SK-N-SH (cell line): ENCODE data around the gene CNGA4. TPM values are rescaled to one million over a fixed set of nuclear protein-coding genes. Genes with fewer than 3 reads are reported as not detected.

Source experiments
- CTCF ChIA-PET: fragments of 300-600, 350-600 bp; formaldehyde crosslinking; extraction: SDS; loops from one replicate; lab custom pipeline; 2021; lab: Yijun Ruan, JAX
- POLR2A ChIA-PET: fragments of 350-600 bp; sonication (Branson Sonifier 250); formaldehyde crosslinking; extraction: SDS; loops from one replicate; lab custom pipeline; 2020; ENCODE audit warnings: antibody characterized with exemption, inconsistent platforms; lab: Yijun Ruan, JAX
- DNase-seq: peaks from one replicate; pipeline ENCODE4 v3.0.0; 2012
- H2AFZ ChIP-seq: fragments of 200-600 bp; sonication (generic); 2 replicates; pipeline ENCODE4 v1.8.1; 2016; ENCODE audit warnings: antibody characterized with exemption, mild to moderate bottlenecking, low read depth
- H3F3A ChIP-seq: fragments of 200-600 bp; sonication (generic); replicated peaks from 2 replicates; pipeline ENCODE3; 2016; ENCODE audit warnings: antibody characterized with exemption, mild to moderate bottlenecking; ENCODE audit not compliant: insufficient read depth
- H3K27ac ChIP-seq, 2 experiments: fragments of 200-500 bp in 1 of 2; fragments of 200-600 bp in 1 of 2; sonication (Bioruptor generic) in 1 of 2; sonication (generic), shearing (Covaris generic) in 1 of 2; 2 replicates each; pipeline versions ENCODE4 v1.5.1 to v1.6.1; 2014 to 2016; ENCODE audit warnings: low read depth in 2 of 2, inconsistent platforms in 1 of 2, low read length in 1 of 2, mild to moderate bottlenecking in 1 of 2, mixed read lengths in 1 of 2
- H3K27me3 ChIP-seq: fragments of 200-600 bp; sonication (generic), shearing (Covaris generic); 2 replicates; pipeline ENCODE4 v1.6.1; 2016; ENCODE audit warnings: mixed run types; ENCODE audit not compliant: insufficient read depth
- H3K36me3 ChIP-seq, 2 experiments: fragments of 200-500 bp in 1 of 2; fragments of 200-600 bp in 1 of 2; sonication (Bioruptor generic) in 1 of 2; sonication (generic) in 1 of 2; replicated peaks in 1 of 2; 2 replicates each; pipeline versions ENCODE3 to v1.5.1; 2014 to 2016; ENCODE audit warnings: low read length in 1 of 2, mild to moderate bottlenecking in 1 of 2; ENCODE audit not compliant: insufficient read depth in 2 of 2, control insufficient read depth in 1 of 2
- H3K4me1 ChIP-seq, 2 experiments: fragments of 200-500 bp in 1 of 2; fragments of 200-600 bp in 1 of 2; sonication (Bioruptor generic) in 1 of 2; sonication (generic), shearing (Covaris generic) in 1 of 2; 2 replicates each; pipeline versions ENCODE4 v1.5.1 to v1.6.1; 2014 to 2016; ENCODE audit warnings: low read depth in 1 of 2, low read length in 1 of 2, mixed run types in 1 of 2; ENCODE audit not compliant: insufficient read depth in 2 of 2, control insufficient read depth in 1 of 2
- H3K4me2 ChIP-seq: fragments of 200-600 bp; sonication (generic), shearing (Covaris generic); 2 replicates; pipeline ENCODE4 v1.6.1; 2017; ENCODE audit warnings: mixed run types
- H3K4me3 ChIP-seq, 2 experiments: fragments of 200-500 bp in 1 of 2; fragments of 200-600 bp in 1 of 2; sonication (Bioruptor generic) in 1 of 2; sonication (generic), shearing (Covaris generic) in 1 of 2; 2 replicates each; pipeline versions ENCODE4 v1.5.1 to v1.8.1; 2014 to 2016; ENCODE audit warnings: low read depth in 2 of 2, inconsistent platforms in 1 of 2, low read length in 1 of 2, mild to moderate bottlenecking in 1 of 2, mixed read lengths in 1 of 2, moderate library complexity in 1 of 2
- H3K79me2 ChIP-seq: fragments of 200-600 bp; sonication (generic); 2 replicates; pipeline ENCODE4 v1.8.1; 2017; ENCODE audit warnings: mild to moderate bottlenecking; ENCODE audit not compliant: insufficient read depth
- H3K9ac ChIP-seq: fragments of 200-600 bp; sonication (generic); 2 replicates; pipeline ENCODE4 v1.6.1; 2017; ENCODE audit warnings: mixed run types
- H3K9me2 ChIP-seq: fragments of 200-600 bp; sonication (generic); 2 replicates; pipeline ENCODE4 v1.6.1; 2017; ENCODE audit warnings: mixed run types
- H3K9me3 ChIP-seq: fragments of 200-600 bp; sonication (generic); 2 replicates; pipeline ENCODE4 v1.6.1; 2017; ENCODE audit warnings: mixed run types, mild to moderate bottlenecking, moderate library complexity
- H4K20me1 ChIP-seq: fragments of 200-600 bp; sonication (generic); 2 replicates; pipeline ENCODE4 v1.6.1; 2017; ENCODE audit warnings: mild to moderate bottlenecking, mixed run types; ENCODE audit not compliant: insufficient read depth
- CHD2 ChIP-seq: fragments of 150-350 bp; IDR thresholded peaks from 2 replicates; pipeline ENCODE4 v1.6.1; 2018; ENCODE audit warnings: low read length; ENCODE audit not compliant: partially characterized antibody
- ELF1 ChIP-seq: IDR thresholded peaks from 2 replicates; pipeline ENCODE4 v1.4.0; 2012
- EP300 ChIP-seq, 2 experiments: IDR thresholded peaks; 2 replicates each; pipeline versions ENCODE4 v1.4.0 to v1.6.1; 2012; ENCODE audit warnings: borderline replicate concordance in 1 of 2, low read depth in 1 of 2, low read length in 1 of 2
- FOSL2 ChIP-seq: IDR thresholded peaks from 2 replicates; pipeline ENCODE4 v1.4.0; 2012; ENCODE audit warnings: low read depth, mild to moderate bottlenecking, moderate library complexity, borderline replicate concordance
- JUND ChIP-seq: IDR thresholded peaks from 2 replicates; pipeline ENCODE4 v1.4.0; 2012
- MEF2A ChIP-seq: IDR thresholded peaks from 2 replicates; pipeline ENCODE4 v1.4.0; 2012; ENCODE audit warnings: low read depth, borderline replicate concordance
- MXI1 ChIP-seq: IDR thresholded peaks from 2 replicates; pipeline ENCODE4 v1.6.1; 2012; ENCODE audit warnings: mild to moderate bottlenecking, low read depth, low read length, improper control_type of control experiment
- NRF1 ChIP-seq: IDR thresholded peaks from 2 replicates; pipeline ENCODE4 v1.6.1; 2012; ENCODE audit warnings: low read depth, mild to moderate bottlenecking, low read length
- POLR2AphosphoS5 ChIP-seq: IDR thresholded peaks from 2 replicates; pipeline ENCODE4 v1.6.1; 2012; ENCODE audit warnings: low read depth, low read length
- RCOR1 ChIP-seq: fragments of 150-350 bp; IDR thresholded peaks from 2 replicates; pipeline ENCODE4 v1.6.1; 2017; ENCODE audit warnings: antibody characterized with exemption, low read length
- RXRA ChIP-seq: IDR thresholded peaks from 2 replicates; pipeline ENCODE4 v1.4.0; 2012; ENCODE audit warnings: low read depth, mild to moderate bottlenecking, borderline replicate concordance
- SMC3 ChIP-seq: IDR thresholded peaks from 2 replicates; pipeline ENCODE4 v1.6.1; 2012; ENCODE audit warnings: low read depth, low read length, improper control_type of control experiment
- TAF1 ChIP-seq: IDR thresholded peaks from 2 replicates; pipeline ENCODE4 v1.6.1; 2012; ENCODE audit warnings: low read depth, mild to moderate bottlenecking, low read length, moderate library complexity, borderline replicate concordance
- TEAD4 ChIP-seq: IDR thresholded peaks from 2 replicates; pipeline ENCODE4 v1.4.0; 2012; ENCODE audit warnings: mild to moderate bottlenecking, borderline replicate concordance; ENCODE audit not compliant: insufficient read depth
- WGBS: methylation state at CpG from one replicate; pipeline ENCODE4 v1.1.6; 2017; ENCODE audit warnings: low lambda C conversion rate; 5-methylcytosine and 5-hydroxymethylcytosine counted together
- polyA plus RNA-seq, 3 experiments: library from polyadenylated mRNA; depleted of rRNA; stranded (reverse); fragments of >200 nt; gene quantifications; 2 replicates each; pipeline ENCODE4 v1.2.3, GENCODE V29; 2012
- TF ChIP-seq, protein P1 (sequence below): fragments of 150-350 bp; IDR thresholded peaks from 2 replicates; pipeline ENCODE4 v1.6.1; 2017; ENCODE audit warnings: antibody characterized with exemption, low read length, low read depth, borderline replicate concordance
- TF ChIP-seq, protein P2 (sequence below): fragments of 150-350 bp; IDR thresholded peaks from 2 replicates; pipeline ENCODE4 v1.6.1; 2016; ENCODE audit warnings: mild to moderate bottlenecking, low read depth, low read length
- TF ChIP-seq, protein P3 (sequence below): fragments of 200-600 bp; sonication (generic); IDR thresholded peaks from 2 replicates; pipeline ENCODE4 v1.6.1; 2017; ENCODE audit warnings: antibody characterized with exemption, mild to moderate bottlenecking, moderate library complexity
- TF ChIP-seq, protein P4 (sequence below): IDR thresholded peaks from 2 replicates; pipeline ENCODE4 v1.6.1; 2012; ENCODE audit warnings: mild to moderate bottlenecking, low read depth, low read length, moderate library complexity

The CNGA4 gene
- polyA plus RNA-seq, 1 of the 3 experiments (the other 2 are of a cell fraction) = 0.13 TPM

DNA sequence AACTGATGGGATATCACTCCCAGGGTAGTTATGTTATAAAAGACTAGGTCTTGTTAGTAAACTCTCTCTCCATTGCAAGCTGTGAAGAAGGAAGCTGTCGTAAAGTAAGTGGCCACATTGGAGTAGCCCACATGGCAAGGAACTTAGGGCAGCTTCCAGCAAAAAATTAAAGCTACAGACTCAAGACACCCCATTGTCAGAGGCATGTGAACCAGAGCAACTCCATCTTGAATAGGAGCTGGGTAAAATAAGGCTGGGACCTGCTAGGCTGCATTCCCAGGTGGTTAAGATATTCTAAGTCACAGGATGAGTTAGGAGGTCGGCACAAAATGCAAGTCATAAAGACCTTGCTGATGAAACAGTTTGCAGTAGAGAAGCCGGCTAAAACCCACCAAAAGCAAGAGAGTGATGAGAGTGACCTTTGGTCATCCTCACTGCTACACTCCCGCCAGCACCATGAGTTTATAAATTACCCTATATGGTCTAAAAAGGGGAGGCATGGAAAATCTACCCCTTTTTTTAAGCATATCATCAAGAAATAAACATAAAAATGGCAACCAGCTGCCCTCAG is 44.6 kb downstream of the CNGA4 start:
- H3K36me3 ChIP-seq = no peaks in the 10 kb centered on the region
- no peak for DNase-seq
- H3K9me3 ChIP-seq = no peaks in the 10 kb centered on the region
- H3F3A ChIP-seq = no peaks in the 10 kb centered on the region
- H2AFZ ChIP-seq = no peak overlapping the region
- no peaks in the 10 kb centered on the region for H3K79me2 ChIP-seq
- no peaks in the 10 kb centered on the region for H4K20me1 ChIP-seq
- H3K4me2 ChIP-seq = no peak overlapping the region
- H3K9ac ChIP-seq = no peak overlapping the region
- WGBS = 11% methylated on average over 4 of the region's 4 CpGs
- no peaks in the 10 kb centered on the region for H3K9me2 ChIP-seq
- POLR2A ChIA-PET = no interaction called here
- H3K4me1 ChIP-seq = no peaks in the 10 kb centered on the region
- peaks cover 46% of the 10 kb centered on the region; the same call in 1 of the 2 replicates for H3K27me3 ChIP-seq
- CTCF ChIA-PET = interaction anchor here (1.5 to 1.6 kb wide), 3 partner anchors 10 to 23 kb away, joined by 4 to 7 read pairs (median 4); no protein-coding TSS in a partner anchor
- no peak overlapping the region for H3K27ac ChIP-seq
- no peak overlapping the region for H3K4me3 ChIP-seq
- TF ChIP-seq POLR2AphosphoS5 (no peak), SMC3 (no peak), JUND (no peak), MEF2A (no peak), RCOR1 (no peak), TAF1 (no peak), ELF1 (no peak), CHD2 (no peak), MXI1 (no peak), TEAD4 (no peak), RXRA (no peak), EP300 (IDR thresholded peaks at IDR 0.05; ENCODE audit: borderline replicate concordance in 1 of 2, low read depth in 1 of 2, low read length in 1 of 2) (no peak), FOSL2 (no peak), NRF1 (no peak)
- TF ChIP-seq, protein P1, sequence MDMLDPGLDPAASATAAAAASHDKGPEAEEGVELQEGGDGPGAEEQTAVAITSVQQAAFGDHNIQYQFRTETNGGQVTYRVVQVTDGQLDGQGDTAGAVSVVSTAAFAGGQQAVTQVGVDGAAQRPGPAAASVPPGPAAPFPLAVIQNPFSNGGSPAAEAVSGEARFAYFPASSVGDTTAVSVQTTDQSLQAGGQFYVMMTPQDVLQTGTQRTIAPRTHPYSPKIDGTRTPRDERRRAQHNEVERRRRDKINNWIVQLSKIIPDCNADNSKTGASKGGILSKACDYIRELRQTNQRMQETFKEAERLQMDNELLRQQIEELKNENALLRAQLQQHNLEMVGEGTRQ = no peak
- TF ChIP-seq, protein P2, sequence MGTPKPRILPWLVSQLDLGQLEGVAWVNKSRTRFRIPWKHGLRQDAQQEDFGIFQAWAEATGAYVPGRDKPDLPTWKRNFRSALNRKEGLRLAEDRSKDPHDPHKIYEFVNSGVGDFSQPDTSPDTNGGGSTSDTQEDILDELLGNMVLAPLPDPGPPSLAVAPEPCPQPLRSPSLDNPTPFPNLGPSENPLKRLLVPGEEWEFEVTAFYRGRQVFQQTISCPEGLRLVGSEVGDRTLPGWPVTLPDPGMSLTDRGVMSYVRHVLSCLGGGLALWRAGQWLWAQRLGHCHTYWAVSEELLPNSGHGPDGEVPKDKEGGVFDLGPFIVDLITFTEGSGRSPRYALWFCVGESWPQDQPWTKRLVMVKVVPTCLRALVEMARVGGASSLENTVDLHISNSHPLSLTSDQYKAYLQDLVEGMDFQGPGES = no peak
- TF ChIP-seq, protein P3, sequence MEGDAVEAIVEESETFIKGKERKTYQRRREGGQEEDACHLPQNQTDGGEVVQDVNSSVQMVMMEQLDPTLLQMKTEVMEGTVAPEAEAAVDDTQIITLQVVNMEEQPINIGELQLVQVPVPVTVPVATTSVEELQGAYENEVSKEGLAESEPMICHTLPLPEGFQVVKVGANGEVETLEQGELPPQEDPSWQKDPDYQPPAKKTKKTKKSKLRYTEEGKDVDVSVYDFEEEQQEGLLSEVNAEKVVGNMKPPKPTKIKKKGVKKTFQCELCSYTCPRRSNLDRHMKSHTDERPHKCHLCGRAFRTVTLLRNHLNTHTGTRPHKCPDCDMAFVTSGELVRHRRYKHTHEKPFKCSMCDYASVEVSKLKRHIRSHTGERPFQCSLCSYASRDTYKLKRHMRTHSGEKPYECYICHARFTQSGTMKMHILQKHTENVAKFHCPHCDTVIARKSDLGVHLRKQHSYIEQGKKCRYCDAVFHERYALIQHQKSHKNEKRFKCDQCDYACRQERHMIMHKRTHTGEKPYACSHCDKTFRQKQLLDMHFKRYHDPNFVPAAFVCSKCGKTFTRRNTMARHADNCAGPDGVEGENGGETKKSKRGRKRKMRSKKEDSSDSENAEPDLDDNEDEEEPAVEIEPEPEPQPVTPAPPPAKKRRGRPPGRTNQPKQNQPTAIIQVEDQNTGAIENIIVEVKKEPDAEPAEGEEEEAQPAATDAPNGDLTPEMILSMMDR = no peak
- TF ChIP-seq, protein P4, sequence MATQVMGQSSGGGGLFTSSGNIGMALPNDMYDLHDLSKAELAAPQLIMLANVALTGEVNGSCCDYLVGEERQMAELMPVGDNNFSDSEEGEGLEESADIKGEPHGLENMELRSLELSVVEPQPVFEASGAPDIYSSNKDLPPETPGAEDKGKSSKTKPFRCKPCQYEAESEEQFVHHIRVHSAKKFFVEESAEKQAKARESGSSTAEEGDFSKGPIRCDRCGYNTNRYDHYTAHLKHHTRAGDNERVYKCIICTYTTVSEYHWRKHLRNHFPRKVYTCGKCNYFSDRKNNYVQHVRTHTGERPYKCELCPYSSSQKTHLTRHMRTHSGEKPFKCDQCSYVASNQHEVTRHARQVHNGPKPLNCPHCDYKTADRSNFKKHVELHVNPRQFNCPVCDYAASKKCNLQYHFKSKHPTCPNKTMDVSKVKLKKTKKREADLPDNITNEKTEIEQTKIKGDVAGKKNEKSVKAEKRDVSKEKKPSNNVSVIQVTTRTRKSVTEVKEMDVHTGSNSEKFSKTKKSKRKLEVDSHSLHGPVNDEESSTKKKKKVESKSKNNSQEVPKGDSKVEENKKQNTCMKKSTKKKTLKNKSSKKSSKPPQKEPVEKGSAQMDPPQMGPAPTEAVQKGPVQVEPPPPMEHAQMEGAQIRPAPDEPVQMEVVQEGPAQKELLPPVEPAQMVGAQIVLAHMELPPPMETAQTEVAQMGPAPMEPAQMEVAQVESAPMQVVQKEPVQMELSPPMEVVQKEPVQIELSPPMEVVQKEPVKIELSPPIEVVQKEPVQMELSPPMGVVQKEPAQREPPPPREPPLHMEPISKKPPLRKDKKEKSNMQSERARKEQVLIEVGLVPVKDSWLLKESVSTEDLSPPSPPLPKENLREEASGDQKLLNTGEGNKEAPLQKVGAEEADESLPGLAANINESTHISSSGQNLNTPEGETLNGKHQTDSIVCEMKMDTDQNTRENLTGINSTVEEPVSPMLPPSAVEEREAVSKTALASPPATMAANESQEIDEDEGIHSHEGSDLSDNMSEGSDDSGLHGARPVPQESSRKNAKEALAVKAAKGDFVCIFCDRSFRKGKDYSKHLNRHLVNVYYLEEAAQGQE = no peak
